ENCODE data around the gene LRRC47.

The LRRC47 gene

DNA sequence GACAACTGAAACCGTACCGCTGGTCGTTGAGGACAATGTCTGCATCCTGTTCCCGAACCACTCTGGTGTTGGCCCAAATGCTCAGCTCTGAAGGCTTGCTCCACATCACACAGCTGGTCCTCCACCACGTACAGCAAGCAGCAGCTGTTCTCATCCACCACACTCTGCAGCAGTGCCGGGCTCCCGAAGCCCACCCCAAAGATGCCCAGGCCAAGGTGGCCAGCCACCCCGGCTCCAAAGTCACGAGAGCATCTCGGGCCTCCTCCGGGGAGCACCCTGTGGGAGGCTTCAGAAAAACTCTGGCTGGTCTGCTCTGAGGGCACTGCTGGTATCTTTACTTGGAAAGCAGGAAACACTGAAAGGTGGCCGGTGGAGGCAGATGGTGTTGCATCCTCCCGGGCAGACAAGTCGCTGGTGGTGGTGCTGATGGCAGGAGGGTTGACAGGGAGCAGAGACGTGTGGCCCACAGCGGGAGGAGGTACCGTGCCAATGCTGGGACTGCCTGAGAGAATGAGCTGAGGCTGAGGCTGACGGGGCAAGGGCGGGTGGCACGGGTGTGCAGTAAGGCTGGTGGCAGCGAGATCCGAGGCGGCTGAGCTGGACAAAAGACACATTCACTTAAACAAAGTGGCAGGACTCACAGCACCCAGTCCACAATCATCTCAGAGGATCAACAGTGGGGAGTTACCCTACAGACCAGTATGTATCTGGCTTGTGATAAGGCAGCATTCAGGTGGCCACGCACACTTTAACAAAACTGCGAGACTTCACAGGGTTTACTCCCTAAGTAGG, 50.5 kb downstream of the LRRC47 start:
- no peaks in the 10 kb centered on the region for H3K9me3 Mint-ChIP-seq
- H3K27me3 Mint-ChIP-seq, result no peaks in the 10 kb centered on the region
- peak overlapping the region; percentile 86 for H3K27ac Mint-ChIP-seq
- no peak for DNase-seq
- H3K4me1 Mint-ChIP-seq (ENCODE audit: low read depth), result peaks cover 36% of the 10 kb centered on the region
- peak overlapping the region; percentile 81 for H3K4me3 Mint-ChIP-seq
- H3K36me3 Mint-ChIP-seq (ENCODE audit: low read depth), result peaks cover 46% of the 10 kb centered on the region

DNA sequence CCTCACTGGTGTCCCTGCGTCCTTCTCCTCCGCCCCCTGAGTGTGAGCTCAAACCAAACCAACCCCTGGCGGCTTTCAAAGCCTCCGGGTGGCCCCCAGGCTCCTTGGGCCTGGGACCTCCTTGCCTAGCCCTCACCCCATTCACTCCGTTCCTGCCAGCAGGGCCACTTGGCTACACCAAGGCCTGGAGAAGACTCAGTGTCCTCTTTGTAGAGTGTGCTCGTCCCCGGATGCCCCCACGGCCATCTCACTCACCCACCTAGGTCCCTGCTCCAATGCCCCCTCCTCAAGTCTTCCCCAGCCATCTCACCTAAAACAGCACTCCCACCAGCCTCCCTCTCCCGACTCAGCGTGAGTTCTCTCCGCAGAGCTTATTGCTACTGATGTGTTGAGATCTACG, 51.2 kb downstream of the LRRC47 start:
- no peaks in the 10 kb centered on the region for H3K9me3 Mint-ChIP-seq
- no peaks in the 10 kb centered on the region for H3K27me3 Mint-ChIP-seq
- peak overlapping the region; percentile 19 for H3K27ac Mint-ChIP-seq
- peaks cover 36% of the 10 kb centered on the region for H3K4me1 Mint-ChIP-seq (ENCODE audit: low read depth)
- H3K4me3 Mint-ChIP-seq, result peak overlapping the region; percentile 25
- DNase-seq, result no peak
- peaks cover 49% of the 10 kb centered on the region for H3K36me3 Mint-ChIP-seq (ENCODE audit: low read depth)

DNA sequence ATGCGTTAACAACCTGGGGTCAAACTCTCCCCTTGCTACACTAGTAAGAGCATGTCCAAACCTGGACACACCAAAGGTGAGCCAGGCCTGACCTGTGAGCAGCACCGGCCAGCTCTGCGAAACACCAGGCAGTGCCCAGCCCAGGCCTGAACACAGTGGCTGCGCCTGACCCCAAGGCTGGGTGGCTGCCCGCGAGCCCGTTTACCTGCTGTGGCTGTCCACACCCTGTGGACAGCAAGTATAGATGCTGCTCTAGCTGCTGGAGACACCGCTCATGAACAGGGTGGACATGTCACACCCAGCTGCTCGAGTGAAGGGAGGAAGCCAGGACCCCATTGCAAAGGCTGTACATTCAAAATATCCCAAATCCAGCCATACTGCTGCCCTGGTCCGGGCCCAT, 51.7 kb downstream of the LRRC47 start:
- Mint-ChIP-seq H3K27me3 (no peaks in the 10 kb centered on the region), H3K9me3 (no peaks in the 10 kb centered on the region), H3K27ac (no peak overlapping the region), H3K4me1 (ENCODE audit: low read depth) (peaks cover 36% of the 10 kb centered on the region), H3K36me3 (ENCODE audit: low read depth) (peaks cover 49% of the 10 kb centered on the region), H3K4me3 (no peak overlapping the region)
- DNase-seq, result no peak

DNA sequence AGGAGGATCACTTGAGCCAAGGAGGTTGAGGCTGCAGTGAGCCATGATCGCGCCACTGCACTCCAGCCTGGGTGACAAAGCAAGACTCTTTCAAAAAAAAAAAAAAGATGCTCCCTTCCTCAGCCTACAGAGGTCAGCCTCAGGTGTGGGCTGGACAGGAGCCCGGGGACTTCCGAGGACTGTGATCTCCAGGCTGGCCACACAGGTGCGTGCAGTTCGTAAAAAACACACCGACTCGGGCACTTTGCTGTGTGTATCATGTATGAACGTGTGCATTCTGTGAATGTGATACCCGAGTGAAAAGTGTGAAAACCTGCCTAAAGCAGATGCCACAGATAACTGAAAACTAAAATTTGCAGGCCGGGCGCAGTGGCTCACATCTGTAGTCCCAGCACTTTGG, 52.5 kb downstream of the LRRC47 start:
- H3K9me3 Mint-ChIP-seq, result no peaks in the 10 kb centered on the region
- H3K4me3 Mint-ChIP-seq, result no peak overlapping the region
- H3K36me3 Mint-ChIP-seq (ENCODE audit: low read depth), result peaks cover 49% of the 10 kb centered on the region
- peaks cover 36% of the 10 kb centered on the region for H3K4me1 Mint-ChIP-seq (ENCODE audit: low read depth)
- H3K27me3 Mint-ChIP-seq, result no peaks in the 10 kb centered on the region
- H3K27ac Mint-ChIP-seq, result no peak overlapping the region
- DNase-seq, result no peak

DNA sequence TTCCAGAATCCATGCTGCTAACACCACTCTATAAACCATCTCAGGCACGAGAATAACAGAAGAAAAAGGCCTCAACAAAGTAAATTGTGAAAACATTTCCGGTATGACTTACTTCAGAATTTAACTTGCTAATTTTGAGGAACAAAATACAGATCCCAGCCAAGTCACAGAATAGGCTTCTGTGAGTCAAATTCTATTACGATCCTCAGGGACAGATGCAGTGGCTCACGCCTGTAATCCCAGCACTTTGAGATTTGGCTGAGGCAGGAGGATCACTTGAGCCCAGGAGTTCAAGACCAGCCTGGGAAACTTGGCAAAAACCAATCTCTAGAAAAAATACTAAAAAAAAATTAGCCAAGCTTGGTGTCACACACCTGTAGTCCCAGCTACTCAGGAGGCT, 52.9 kb downstream of the LRRC47 start:
- Mint-ChIP-seq H3K9me3 (no peaks in the 10 kb centered on the region), H3K27ac (no peak overlapping the region), H3K36me3 (ENCODE audit: low read depth) (peaks cover 49% of the 10 kb centered on the region), H3K4me1 (ENCODE audit: low read depth) (peaks cover 35% of the 10 kb centered on the region), H3K4me3 (no peak overlapping the region), H3K27me3 (no peaks in the 10 kb centered on the region)
- no peak for DNase-seq

DNA sequence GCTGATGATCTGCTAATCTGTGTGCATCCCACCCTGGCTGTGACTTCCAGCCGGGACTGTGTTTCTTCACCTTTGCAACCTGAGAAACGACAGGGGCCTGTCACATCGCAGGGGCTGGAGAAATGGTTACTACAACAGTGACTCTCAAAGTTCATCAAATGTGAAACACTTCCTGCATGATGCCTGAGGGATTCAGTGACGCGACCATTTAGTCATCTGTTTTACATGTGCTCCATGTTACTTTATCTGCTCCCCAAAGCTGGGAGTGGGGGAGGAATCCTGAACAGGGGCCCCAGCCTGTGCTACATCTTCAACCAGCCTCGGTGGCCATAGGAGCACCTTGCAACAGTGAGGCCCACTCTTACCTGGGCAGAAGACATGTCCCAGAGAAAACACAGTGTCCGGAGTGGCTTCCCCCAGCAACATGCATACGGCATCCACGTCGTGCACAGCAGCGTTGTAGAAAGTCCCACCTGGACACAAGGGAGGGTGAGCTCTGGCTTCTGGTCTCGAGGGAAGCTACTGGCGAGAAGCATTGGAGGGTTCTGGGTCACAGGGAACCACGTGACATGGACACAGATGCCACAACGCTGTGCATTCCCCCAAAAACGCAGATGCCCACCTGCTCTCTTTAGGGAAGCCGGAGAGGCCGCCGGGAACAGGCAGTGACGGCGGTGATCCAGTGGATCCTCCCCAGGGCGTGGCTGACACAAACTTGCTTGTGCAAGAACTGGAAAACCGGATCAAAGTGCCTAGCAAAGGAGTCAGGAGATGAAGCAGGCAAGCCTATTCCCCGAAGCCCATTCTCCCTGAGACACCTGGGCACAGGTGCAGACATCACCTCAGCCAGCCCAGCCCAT, 53.6 kb downstream of the LRRC47 start:
- DNase-seq, result no peak
- Mint-ChIP-seq H3K36me3 (ENCODE audit: low read depth) (peaks cover 49% of the 10 kb centered on the region), H3K27ac (no peak overlapping the region), H3K9me3 (no peaks in the 10 kb centered on the region), H3K4me3 (no peak overlapping the region), H3K27me3 (no peaks in the 10 kb centered on the region), H3K4me1 (ENCODE audit: low read depth) (peaks cover 28% of the 10 kb centered on the region)

DNA sequence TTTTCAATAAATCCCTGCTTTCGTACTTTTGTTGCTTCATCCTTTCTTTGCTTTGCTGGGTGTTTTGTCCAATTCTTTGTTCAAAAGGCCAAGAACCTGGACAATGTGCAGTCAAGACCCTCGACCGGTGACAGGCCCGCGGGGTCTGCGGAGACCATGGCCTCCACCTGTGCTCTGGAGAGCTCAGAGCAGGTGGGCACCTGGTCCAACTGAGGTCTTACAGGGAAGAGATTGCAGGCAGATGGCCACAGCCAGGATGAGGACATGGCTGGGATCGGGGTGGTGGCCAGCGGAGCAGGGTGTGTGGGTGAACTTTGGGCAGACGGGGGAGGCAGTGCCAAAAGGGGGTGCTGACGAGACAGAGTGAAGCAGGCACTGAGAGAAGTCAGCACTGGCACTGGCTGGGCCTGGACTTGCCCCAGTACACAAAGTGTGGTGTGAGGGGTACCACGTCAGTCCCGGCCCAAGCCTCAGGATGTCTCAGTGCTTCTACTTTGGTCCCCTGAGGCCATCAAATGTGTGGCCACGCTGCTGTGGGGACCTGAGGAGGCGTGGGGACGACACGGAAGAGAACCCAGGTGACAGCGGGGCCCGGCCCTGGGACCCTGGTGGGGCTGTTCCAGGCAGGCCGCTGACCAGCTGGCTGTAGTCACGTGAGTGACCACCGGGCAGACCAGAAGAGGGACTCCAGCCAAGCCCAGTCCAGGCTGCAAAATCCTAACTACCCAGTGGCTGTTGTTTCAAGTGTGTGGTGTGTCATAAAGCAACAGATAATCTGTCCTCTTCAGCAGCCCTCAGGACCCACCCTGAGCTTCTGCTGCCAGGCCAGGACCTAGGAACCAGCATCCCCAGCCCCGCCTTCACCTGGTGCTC, 54.5 kb downstream of the LRRC47 start:
- DNase-seq, result no peak
- Mint-ChIP-seq H3K4me1 (ENCODE audit: low read depth) (peaks cover 26% of the 10 kb centered on the region), H3K27ac (no peak overlapping the region), H3K27me3 (no peaks in the 10 kb centered on the region), H3K4me3 (no peak overlapping the region), H3K9me3 (no peaks in the 10 kb centered on the region), H3K36me3 (ENCODE audit: low read depth) (peaks cover 49% of the 10 kb centered on the region)

DNA sequence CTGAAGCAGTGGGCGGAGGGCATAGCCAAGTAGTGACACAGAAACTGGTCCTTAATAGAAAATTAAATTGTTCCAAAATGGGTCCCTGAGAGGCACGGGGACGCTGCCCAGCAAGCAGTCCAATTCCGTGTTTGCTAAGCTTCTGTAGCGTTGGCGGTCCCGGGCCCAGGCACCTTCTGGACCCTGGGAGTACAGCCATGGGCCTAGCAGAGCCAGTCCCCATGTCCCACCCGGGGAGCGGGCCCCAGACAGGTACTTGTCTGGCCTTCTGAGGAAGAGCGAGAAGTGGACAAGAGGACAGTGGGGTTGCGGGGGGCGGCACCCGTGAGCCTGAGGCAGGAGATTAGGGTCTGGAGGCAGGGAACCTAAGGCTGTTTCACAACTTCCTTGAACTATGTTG, 55.5 kb downstream of the LRRC47 start:
- peaks cover 18% of the 10 kb centered on the region for H3K4me1 Mint-ChIP-seq (ENCODE audit: low read depth)
- no peak overlapping the region for H3K27ac Mint-ChIP-seq
- no peaks in the 10 kb centered on the region for H3K27me3 Mint-ChIP-seq
- H3K36me3 Mint-ChIP-seq (ENCODE audit: low read depth), result peaks cover 52% of the 10 kb centered on the region
- DNase-seq, result no peak
- no peak overlapping the region for H3K4me3 Mint-ChIP-seq
- no peaks in the 10 kb centered on the region for H3K9me3 Mint-ChIP-seq

DNA sequence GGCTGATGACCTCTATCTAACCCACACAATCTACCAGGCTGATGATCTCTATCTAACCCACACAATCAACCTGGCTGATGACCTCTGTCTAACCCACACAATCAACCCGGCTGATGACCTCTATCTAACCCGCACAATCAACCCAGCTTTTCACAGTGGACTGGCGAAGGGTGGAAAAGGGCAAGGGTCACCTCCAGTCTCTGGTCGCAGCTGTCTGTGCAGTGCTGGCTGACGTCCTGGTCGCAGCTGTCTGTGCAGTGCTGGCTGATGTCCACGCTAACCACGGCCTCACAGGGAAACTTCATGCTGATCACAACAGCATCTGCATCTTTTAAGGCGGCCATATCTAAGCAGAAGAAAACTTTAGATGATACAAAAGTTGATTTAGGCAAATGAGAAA, 56.3 kb downstream of the LRRC47 start:
- peaks cover 11% of the 10 kb centered on the region for H3K4me1 Mint-ChIP-seq (ENCODE audit: low read depth)
- DNase-seq, result no peak
- no peaks in the 10 kb centered on the region for H3K27me3 Mint-ChIP-seq
- H3K36me3 Mint-ChIP-seq (ENCODE audit: low read depth), result peaks cover 49% of the 10 kb centered on the region
- H3K9me3 Mint-ChIP-seq, result no peaks in the 10 kb centered on the region
- no peak overlapping the region for H3K4me3 Mint-ChIP-seq
- H3K27ac Mint-ChIP-seq, result no peak overlapping the region

DNA sequence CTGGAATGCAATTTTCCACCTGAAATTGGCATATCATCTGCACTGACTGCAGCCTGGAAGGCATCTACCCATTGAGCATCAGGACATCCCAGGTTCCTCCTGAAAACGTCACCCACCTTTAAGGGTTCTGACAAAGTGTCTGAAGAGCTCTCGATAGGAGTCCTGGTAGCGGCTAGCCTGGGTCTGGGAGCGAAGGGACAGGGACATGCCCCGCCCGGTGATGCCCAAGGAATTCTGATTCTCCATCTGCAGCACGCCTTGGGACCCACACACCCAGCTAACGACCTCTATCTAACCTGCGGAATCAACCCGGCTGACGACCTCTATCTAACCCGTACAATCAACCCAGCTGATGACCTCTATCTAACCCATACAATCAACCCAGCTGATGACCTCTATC, 57.4 kb downstream of the LRRC47 start:
- H3K4me1 Mint-ChIP-seq (ENCODE audit: low read depth), result peaks cover 6% of the 10 kb centered on the region
- no peak overlapping the region for H3K27ac Mint-ChIP-seq
- H3K4me3 Mint-ChIP-seq, result no peak overlapping the region
- DNase-seq, result no peak
- no peaks in the 10 kb centered on the region for H3K27me3 Mint-ChIP-seq
- H3K9me3 Mint-ChIP-seq, result no peaks in the 10 kb centered on the region
- peaks cover 45% of the 10 kb centered on the region for H3K36me3 Mint-ChIP-seq (ENCODE audit: low read depth)

DNA sequence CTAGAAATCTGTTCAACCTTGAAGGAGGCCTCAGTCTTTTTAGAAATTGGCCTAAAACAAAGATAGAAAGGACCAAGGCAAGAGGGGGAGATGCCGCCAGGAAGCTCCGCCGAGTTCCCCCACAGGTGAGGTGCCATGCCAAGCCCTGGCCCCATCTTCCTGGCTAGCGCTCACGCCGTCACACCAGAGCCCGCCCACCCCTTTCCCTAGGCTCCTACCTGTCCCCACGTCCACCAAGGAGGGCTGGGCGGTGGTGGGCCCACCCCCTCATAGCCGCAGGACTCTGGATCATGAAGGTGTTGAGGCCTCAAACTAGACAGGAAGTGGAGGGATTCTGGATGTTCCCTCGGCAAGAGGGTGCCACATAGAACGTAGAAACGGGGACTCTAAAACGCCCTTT, 59.6 kb downstream of the LRRC47 start:
- H3K4me1 Mint-ChIP-seq (ENCODE audit: low read depth), result no peaks in the 10 kb centered on the region
- no peaks in the 10 kb centered on the region for H3K9me3 Mint-ChIP-seq
- H3K4me3 Mint-ChIP-seq, result no peak overlapping the region
- no peaks in the 10 kb centered on the region for H3K27me3 Mint-ChIP-seq
- no peak overlapping the region for H3K27ac Mint-ChIP-seq
- H3K36me3 Mint-ChIP-seq (ENCODE audit: low read depth), result peaks cover 24% of the 10 kb centered on the region
- no peak for DNase-seq

DNA sequence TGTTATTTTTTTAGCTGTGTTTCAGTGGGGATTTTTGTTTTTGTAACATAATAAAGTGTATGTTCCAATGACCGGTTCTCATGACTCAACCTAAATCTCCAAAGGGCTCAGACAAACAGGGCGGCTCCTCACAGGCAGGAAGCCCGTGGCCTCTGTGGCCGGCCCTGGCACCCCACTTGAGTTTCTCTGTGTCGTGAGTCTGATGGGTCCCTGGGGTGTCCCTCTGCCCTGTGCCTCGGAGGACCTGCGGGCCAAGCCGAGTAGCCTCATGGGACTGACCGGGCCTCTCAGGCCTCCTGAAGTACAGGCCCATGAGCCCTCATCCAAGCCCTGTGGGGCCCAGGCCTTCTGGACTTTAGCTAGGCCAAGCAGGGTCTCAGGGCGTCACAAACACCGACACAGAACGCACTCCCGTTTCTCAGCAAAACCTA, 60.2 kb downstream of the LRRC47 start:
- Mint-ChIP-seq H3K9me3 (no peaks in the 10 kb centered on the region), H3K36me3 (ENCODE audit: low read depth) (peaks cover 18% of the 10 kb centered on the region), H3K27me3 (no peaks in the 10 kb centered on the region), H3K27ac (no peak overlapping the region), H3K4me1 (ENCODE audit: low read depth) (no peaks in the 10 kb centered on the region), H3K4me3 (no peak overlapping the region)
- no peak for DNase-seq

DNA sequence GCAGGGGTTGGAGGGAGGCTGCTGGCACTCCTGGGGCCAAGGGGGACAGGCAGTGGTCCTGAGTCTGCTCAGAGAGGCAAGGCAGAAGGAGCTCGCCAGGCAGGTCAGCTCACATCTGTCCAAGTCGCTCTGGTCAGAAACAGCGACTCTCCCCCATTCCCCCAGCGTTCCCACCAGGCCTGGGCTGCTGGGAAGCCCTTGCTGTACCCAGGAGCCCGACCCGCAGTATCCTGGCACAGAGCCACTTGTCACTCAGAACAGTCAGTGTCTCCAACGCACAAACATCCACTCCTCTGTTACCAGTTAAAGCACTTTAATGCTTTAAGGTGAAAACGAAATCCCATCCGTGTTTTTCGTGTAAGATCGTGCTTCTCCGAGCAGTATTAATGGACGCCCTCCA, 60.6 kb downstream of the LRRC47 start:
- no peak for DNase-seq
- no peaks in the 10 kb centered on the region for H3K9me3 Mint-ChIP-seq
- no peaks in the 10 kb centered on the region for H3K4me1 Mint-ChIP-seq (ENCODE audit: low read depth)
- peaks cover 4% of the 10 kb centered on the region for H3K27me3 Mint-ChIP-seq
- H3K36me3 Mint-ChIP-seq (ENCODE audit: low read depth), result peaks cover 15% of the 10 kb centered on the region
- no peak overlapping the region for H3K27ac Mint-ChIP-seq
- H3K4me3 Mint-ChIP-seq, result no peak overlapping the region

DNA sequence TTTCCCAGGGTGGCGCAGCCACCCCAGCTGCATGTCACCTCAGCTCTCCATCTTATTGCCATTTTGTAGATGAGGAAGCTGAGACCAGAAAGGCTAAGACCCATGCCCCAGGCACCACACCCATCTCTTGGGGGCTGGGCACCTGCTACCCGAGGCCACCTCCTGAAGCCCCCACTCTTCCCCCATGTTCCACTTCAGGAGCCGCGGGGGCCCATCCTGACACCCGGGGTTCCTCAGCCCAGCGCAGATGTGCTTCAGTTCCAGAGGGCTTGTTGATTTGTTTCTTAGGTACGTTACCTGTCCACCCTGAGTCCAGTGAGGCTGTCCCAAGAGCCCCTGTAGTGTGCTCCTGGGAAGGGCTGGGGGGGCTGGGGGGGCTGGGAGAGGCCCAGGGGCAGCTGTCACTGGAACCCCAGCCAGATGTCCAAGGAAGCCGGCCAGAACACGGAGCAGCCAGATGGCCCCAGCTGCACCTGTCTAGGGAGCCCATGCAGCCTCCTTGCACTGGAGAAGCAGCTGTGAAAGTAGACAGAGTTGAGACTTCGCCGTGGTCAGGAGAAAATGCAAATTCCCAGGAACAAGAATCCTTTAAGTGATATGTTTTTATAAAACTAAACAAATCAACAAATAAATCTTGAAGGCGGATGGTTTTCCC, 61.1 kb downstream of the LRRC47 start:
- Mint-ChIP-seq H3K36me3 (ENCODE audit: low read depth) (peaks cover 12% of the 10 kb centered on the region), H3K4me3 (no peak overlapping the region), H3K4me1 (ENCODE audit: low read depth) (no peaks in the 10 kb centered on the region), H3K27ac (no peak overlapping the region), H3K9me3 (no peaks in the 10 kb centered on the region), H3K27me3 (peaks cover 4% of the 10 kb centered on the region)
- no peak for DNase-seq

Data from activated T-cell treated with anti-CD3 and anti-CD28 coated beads, Interleukin-2, amount 50 U/mL, for 24 hours (primary cell).